HG03558 (cell line): ENCODE data around the gene PLAGL1.
"Not testable (repeated sequence)": the region's sequence is repeated elsewhere in the genome, so short reads cannot be mapped to it uniquely, and the experiment has no call there.

ENCODE experiments used
- ATAC-seq: cut with Tn5 transposase; IDR thresholded peaks from one replicate; pipeline ENCODE4 v1.9.1; 2021; ENCODE audit warnings: moderate number of reproducible peaks; ENCODE audit not compliant: unreplicated experiment; ENCODE audit errors: extremely low read depth

The PLAGL1 gene, protein sequence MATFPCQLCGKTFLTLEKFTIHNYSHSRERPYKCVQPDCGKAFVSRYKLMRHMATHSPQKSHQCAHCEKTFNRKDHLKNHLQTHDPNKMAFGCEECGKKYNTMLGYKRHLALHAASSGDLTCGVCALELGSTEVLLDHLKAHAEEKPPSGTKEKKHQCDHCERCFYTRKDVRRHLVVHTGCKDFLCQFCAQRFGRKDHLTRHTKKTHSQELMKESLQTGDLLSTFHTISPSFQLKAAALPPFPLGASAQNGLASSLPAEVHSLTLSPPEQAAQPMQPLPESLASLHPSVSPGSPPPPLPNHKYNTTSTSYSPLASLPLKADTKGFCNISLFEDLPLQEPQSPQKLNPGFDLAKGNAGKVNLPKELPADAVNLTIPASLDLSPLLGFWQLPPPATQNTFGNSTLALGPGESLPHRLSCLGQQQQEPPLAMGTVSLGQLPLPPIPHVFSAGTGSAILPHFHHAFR

DNA sequence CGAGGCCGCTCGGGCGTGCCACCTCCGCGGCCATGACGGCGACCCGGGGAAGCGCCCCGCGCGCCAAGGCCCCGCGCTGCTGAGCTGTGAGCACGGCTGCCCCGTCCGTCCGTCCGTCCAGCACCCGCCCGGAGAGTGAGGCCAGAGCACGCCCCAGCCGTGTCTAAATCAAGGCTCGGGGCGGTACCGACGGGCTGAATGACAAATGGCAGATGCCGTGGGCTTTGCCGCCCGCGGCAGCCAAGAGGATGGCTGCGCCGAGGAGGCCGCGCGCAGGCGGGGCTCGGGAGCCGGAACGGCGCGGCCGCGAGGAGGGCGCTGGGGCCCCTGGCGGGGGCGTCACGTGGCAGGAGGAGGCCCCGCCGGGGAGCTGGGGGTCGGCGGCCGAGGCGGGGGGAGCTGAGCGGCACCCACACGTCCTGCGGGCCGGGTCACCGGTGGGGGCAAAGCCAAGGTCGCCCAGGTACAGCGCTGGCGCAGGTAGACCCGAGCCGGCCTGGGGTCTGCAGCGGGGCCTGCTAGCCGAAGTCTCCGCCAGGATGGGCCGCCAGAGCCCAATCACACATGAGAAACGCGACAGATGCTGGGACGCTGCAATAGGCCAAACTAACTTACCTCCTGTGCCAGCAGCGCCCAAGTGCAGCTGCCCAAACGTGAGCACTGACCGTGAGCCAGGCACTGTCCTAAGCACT is at the start of gene PLAGL1:
Gene PLAGL1, minus strand, starts transcription at position 140 of the 692 bp plus-strand sequence. CDS start 60,123 bp downstream, outside the sequence.
- ATAC-seq: no peak

DNA sequence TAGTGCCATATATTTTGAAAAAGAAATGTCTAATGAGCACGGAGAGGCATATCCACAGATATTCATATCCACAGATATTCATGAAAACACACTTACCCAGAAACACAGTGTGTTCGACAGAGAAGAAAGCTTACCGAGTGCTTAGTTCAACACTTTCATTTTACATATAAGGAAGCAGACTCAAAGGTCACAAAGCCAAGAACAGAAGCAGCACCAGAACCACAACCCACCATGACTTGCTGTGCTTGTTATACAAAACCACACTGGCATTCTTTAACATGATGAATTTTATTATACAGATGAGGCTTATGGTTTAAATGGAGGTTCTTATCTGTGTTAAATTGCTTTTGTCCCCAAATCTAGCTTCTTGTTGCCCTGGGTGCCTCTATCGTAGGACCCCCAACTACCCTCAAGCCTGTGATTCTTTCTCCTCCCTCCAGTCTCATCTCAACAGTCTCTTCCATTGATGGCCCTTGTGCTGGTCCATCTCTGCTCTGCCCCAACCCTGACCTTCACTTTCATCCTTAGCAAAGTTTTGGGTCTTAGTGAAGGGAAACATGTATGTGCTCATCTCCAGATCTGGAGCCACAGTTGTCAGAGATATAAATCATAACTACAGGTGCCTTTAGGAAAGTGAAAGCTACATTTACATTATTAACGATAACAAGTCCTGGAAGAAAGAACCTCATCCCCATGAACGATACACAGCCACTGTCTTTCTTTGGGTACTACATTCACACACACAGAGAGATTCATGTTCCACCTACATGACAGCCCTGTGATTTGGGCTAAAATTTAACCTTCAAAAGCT is 47.3 kb upstream of the PLAGL1 start:
- ATAC-seq: peak; percentile 54

DNA sequence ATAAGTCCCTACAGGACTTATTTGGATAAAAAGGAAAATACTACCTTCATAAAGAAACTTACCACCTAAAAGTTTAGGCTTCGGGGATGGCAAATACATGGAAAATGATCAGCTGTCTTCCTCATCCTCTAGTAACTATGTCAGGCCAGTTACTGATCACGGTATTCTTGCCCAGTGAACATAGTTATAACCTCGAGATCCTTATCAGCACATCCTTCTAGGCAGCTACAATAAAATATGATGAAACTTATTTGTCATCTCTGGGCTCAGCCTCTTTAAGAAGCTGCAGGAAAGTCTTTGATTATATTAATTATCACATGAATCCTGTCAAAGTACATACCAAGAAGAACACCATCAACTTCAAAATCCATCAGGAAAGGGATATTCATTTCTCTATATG is 45.5 kb upstream of the PLAGL1 start:
- ATAC-seq: no peak

DNA sequence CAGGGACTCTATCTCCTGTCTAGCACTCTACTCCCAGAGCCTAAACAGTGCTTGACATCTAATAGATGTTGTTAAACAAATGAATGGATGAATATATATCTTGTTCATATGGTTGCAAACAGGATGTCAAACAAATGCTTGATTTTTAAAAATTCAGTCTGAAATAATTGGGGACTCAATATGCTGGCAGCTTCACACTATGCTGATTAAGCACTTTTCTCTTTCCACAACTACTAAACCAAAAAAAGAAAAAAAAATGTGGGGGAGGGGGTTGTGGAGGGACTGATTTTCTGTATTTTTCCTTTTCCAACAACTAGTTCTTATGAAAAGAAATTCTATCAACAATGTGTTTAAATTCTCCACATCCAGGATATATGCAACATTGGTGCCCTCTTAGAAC is 44.4 kb upstream of the PLAGL1 start:
- ATAC-seq: no peak

DNA sequence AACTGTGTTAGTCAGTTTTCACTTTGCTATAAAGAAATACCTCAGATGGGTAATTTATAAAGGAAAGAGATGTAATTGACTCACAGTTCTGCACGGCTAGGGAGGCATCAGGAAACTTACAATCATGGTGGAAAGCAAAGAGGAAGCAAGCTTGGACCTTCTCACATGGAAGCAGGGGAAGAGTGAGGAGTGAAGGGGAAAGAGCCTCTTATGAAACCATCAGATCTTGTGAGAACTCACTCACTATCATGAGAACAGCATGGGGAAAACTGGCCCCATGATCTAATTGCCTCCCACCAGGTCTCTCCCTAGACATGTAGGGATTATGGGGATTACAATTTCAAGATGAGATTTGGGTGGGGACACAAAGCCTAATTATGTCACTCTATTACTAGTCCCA is 41.3 kb upstream of the PLAGL1 start:
- ATAC-seq: no peak

DNA sequence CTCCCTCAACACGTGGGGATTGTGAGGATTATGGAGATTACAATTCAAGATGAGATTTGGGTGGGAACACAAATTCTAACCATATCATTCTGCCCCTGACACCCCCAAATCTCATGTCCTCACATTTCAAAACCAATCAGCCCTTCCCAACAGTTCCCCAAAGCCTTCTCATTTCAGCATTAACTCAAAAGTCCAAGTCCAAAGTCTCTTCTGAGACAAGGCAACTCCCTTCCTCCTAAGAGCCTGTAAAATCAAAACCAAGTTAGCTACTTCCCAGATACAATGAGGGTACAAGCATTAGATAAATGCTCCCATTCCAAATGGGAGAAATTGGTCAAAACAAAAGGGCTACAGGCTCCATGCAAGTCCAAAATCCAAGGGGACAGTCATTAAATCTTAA is 39.6 kb upstream of the PLAGL1 start:
- no peak for ATAC-seq

DNA sequence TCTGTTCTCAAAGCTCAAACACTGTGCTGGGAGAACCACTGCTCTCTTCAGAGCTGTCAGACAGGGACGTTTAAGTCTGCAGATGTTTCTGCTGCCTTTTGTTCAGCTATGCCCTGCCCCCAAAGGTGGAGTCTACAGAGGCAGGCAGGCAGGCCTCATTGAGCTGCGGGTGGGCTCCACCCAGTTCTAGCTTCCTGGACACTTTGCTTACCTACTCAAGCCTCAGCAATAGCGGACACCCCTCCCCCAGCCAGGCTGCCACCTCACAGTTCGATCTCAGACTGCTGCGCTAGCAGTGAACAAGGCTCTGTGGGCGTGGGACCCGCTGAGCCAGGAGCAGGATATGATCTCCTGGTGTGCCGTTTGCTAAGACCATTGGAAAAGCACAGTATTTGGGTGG is 38.6 kb upstream of the PLAGL1 start:
- ATAC-seq: not testable (repeated sequence)

DNA sequence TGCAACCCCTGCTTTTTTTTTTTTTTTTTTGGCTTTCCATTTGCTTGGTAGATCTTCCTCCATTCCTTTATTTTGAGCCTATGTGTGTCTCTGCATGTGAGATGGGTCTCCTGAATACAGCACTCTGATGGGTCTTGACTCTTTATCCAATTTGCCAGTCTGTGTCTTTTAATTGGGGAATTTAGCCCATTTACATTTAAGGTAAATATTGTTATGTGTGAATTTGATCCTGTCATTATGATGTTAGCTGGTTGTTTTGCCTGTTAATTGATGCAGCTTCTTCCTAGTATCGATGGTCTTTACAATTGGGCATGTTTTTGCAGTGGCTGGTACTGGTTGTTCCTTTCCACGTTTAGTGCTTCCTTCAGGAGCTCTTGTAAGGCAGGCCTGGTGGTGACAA is 36.9 kb upstream of the PLAGL1 start:
- not testable (repeated sequence) for ATAC-seq

DNA sequence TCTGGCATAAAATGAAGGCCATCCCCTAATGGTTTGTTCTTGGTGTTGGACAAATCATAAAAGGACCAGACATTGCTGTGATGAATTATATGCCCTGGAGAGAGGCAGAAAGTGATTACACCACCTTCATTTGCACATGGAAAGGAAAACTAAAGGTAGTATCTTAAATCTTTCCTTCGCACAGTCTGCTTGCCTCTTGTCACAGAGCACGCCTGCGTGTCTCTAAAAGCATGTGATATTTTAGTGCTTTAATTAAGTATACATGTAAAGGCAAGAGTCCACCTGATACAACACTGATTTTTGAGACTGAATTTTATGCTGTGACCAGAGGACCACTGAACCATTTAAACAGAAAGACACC is 28.8 kb upstream of the PLAGL1 start:
- no peak for ATAC-seq

DNA sequence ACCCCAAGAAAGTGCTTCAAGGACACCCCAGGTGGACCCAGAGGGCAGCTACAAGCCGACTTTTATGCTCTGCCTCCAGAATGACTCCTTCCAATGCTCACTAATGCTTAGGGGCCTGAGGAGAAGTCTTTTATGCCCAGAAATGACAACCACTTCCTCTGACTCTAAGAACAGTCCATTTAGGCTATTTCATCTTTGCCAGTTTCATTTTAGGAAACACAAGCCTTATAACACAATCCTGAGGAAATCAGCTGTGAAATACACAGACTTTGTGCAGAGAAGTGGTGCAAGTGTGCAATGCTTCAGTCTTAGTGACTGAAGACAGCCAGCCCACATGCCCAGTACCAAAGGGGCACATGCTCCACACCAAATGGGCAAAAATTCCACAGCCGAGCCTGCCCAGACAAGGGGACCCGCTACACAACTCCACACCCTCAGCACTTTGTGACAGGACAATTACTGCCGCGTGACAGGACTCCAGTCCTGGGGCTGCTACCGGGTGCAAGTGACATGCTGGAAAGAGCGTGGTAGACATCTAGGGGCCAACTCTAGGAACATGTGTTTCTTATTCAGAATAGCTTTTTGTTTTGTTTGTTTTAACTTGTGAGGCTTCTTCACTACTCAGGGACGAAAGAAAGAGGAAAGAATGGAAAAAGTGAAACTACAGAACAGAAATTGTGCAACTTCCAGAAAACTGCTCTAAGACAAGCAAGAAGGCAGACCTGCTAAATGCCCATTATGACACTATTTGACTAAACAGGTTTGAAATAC is 28.2 kb upstream of the PLAGL1 start:
- peak; percentile 62 for ATAC-seq

DNA sequence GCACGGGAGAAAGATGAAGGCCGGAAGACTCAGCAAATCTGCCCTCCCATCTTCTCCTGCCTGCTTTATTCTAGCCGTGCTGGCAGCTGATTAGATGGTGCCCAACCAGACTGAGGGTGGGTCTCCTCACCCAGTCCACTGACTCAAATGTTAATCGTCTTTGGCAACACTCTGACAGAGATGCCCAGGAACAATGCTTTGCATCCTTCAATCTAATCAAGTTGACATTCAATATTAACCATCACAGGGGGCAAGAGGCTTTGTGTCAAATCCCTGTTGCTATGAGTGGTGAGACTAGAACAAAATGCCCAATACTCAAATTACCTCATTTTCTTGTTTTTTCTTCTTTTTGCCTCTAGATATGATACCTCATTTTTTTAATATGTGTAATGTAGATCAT is 27.4 kb upstream of the PLAGL1 start:
- ATAC-seq: no peak

DNA sequence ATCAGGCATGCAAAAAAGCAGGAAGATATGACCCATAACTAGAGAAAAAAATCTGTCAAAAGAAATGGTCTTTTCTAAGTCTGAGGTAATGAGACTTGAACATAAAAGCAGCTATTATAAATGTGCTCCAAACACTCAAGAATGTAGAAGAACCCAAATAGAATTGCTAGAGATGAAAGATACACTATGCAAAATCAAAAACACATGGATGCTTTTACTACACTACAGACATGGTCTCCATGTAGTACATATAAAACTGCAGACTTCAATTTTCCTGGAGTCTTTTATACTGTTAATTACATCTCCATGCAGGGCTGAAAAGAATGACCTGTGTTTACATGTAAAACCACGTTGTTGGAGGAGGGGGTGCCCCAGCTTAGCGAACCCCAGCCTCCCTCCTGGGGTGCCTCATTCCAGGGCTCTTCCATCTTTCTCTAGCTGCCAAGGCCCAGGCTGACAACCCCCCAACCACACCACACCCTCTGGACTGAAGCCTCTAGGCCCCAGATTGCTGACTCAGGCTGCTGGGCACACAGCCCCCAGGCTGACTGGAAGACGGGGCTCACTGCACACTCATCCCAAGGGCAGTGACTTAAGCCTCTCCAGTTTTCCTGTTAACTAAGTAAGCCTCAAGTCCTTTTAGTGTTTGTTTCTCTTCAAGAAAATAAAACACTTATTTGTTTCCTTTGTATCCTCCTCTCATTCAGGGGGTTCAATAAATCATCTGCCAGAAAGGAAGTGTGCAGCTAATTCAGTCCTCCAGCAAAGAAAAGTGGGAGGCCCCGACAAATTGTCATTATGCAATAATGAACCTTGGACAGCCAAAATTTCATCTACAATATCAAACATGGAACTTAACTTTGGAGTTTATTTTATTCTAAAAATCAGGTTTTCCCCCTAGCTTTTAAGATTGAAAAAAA is 26.0 kb upstream of the PLAGL1 start:
- no peak for ATAC-seq

DNA sequence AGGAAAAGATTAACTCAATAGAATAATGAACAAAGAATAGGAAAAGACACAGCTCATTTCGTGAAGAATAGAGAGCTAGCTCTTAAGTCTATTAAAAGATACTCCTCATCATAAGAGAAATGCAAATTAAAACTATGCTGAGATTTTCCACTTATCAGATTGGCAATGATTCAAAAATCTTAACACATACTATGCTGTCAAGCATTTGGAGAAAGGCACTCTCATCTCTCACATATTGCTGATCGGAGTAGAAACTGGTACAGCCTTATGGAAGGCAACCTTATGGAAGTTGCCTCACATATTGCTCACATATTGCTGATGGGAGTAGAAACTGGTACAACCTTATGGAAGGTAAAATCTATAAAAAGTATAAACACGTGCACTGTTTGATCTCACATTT is 21.4 kb upstream of the PLAGL1 start:
- ATAC-seq: no peak

DNA sequence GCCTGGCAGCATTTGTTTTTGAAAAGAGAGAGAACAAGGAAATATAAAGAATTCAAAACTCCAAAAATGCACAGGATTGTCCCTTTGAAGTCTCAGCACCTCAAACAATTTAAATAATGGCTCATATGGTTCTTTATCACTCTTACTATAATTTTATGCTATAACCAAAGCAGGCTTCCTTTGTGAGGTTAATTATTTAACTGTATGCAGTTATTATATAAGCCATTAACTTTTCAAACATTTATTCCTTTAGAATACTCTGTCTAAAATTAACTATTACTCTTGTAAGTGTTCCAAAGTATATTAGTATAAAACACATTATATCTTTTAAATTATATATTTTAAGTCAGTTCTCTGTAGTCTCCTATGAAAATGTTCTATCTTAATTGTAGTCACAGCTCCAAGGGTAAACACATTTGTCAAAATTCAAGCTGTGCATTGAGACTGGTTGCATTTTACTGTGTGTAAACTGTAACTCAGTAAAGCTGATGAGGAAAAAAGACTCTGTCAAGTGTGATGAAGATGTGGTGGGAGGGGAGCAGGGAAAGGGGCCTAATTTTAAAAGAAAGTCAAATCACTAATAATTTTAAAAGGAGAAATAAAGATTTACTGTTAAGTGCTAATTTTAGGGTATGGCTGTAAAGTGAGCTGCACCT is 20.0 kb upstream of the PLAGL1 start:
- ATAC-seq: no peak

DNA sequence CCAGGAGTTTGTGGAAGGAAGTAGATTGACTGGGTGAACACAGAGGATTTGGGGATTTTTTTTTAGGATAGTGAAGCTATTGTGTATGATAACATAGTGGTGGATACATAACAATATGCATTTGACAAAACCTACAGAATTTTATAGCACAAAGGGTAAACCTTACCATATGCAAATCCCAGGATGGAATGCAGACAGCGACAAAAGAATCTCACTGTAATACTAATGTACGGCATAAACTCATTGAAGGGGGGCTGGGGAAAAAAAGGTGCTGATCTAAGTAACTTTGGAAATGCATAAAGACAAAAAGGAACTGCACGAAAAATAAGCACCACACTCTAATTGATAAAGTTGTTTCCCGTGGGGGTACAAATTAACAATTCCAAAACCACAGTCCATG is 15.2 kb upstream of the PLAGL1 start:
- ATAC-seq: no peak

DNA sequence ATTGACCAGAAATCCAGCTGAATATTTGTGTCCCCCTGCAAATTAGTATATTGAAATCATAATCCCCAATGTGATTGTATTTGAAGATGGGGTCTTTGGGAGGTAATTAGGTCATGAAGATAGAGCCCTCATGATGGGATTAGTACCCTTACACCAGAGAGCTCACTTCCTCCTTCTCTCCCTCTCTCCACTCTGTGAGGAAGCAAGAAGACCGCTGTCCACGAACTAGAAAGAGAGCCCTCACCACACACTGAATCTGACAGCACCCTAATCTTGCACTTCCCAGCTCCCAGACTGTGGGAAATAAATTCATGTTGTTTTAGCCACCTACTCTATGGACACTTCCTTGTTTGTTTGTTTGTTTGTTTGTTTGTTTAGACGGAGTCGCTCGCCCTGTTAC is 11.9 kb upstream of the PLAGL1 start:
- ATAC-seq: no peak

DNA sequence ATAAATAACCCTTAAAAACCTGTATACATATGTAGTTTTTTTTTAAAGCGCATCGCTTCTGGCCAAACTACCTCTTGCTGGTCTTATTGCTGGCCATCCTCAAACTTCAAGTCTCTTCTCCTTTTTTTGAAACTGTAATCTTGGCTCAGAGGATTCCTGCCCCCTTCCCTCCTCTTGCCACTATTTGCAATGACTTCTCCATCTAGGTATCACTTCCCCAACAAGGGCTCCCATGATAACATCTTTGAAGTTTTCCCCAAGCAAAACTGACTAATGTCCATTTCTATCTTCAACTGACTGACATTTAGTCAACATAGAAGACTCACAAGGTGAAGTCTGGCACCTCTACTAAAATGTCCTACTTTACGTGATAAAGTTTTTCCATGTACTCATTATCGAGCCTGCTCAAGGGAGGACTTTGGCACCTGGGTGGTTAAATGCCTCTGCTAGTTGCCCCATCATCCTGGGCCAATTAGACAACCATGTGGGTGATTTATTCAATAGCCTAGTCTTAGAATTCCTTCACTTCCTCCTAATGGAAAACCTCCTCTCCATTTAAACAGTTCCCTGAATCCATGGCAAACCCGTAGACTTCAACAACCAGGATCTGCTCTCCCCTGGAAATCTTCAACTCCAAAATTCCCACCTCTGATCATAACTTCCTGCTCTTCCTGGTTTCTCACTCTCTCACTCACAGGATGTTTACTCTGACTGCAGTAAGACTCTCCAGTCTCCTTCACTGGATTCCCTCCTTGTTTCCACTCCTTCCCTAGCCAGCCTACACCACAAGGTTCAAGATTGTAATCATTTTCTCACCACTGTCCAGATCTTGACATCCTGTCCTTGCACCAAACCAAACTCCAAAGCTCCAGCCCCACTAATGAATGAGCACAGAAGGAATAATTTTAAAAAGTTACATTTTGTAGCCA is 9.4 kb upstream of the PLAGL1 start:
- no peak for ATAC-seq

DNA sequence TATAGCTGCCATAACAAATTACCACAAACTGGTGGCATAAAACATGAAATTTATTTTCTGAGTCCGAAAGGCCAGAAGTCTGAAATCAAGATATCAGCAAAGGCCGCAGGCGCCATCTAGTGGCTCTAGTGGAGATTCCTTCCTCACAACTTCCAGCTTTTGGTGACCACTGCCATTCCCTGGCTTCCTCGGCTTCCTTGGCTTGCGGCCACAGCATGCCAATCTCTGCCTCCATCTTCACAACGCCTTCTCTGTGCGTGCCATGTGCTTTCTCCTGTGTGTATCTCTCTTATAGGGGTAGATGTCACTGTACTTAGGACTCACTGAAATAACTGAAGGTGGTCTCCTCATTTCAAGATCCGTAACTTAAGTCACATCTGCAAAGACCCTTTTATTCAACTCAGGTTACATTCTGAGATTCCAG is 5.4 kb upstream of the PLAGL1 start:
- no peak for ATAC-seq
